Stimulated activated CD4-positive, alpha-beta T cell treated with anti-CD3 and anti-CD28 coated beads, Interleukin-4, amount 100 ng/mL, for 4 hours (primary cell): ENCODE results near the gene ACAD8.

ENCODE experiments used
- DNase-seq, 2 experiments: peaks; one replicate each; pipeline ENCODE4 v3.0.0-alpha.2; 2020

The ACAD8 gene

GRCh38 chr11:134253188-134253993, at the start of gene ACAD8, which contains the start of gene THYN1:
Gene ACAD8, plus strand, starts transcription at chr11:134253568. Its CDS starts 33 bp downstream, at chr11:134253601.
Gene THYN1, minus strand, starts transcription at chr11:134253352. Its CDS starts 470 bp downstream, at chr11:134252882.
- peak; percentile 89 to 97 for DNase-seq

DNA sequence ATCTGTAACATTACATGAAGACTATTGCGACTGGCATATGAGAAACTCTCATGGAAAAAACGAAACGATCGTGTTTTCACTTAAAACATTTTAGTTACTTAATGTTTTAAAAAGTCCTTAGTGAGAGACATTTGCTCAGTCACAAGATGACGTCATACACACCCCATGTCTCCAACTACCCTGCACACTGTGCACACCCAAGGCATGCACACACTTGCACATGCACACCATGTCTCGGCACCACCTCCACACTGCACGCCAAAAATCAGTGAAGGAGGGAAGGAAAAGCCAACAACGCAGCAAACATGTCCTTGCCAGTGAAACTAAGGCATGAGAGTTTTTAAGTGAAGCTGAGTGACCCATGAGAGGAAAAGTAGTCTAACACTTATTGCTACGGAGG, 47.6 kb upstream of the ACAD8 start:
- DNase-seq: no peak

DNA sequence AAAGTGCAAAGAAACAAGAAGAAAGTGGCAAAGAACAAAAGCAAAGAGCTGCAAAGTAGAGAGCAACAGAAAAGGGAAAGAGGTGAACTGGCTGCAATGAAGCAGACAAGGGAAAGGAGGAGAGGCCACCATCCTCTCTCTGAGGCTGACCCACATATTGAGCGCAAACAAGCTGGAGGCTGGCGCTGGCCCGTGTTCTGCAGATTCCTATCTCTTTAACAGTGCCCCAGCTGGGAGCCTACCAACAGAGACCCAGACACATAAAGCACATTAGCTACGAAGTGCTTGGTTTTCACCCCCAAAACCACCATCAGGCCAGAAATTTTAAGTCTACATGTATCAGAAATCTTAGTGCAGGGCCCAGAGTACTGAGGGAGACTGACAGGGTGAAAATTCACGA, 47.2 kb upstream of the ACAD8 start:
- no peak for DNase-seq

DNA sequence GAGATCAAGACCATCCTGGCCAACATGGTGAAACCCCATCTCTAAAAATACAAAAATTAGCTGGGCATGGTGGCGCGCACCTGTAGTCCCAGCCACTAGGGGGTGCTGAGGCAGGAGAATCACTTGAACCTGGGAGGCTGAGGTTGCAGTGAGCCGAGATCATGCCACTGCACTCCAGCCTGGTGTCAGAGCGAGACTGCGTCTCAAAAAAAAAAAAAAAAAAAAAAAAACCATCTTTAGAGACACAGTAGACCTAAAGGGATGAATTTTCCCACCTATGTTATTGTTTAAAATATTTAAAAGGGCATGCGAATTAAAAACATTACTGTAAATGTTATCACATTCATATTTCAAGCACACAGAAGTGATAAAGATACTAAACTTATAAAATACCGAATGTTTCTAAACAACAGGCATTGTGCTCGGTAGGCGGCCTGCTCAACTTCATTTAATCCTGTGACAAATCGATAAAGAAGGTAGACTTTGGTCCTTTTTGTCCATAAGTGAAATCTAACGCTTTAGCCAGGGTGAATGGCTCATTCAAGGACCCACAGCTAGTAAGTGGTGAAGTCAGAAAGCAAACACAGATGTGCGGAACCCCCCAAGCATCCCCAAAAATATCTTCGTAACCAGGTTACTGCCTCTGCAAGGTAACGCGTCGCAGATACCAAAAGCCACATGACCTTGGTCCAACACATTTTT, 45.7 kb upstream of the ACAD8 start:
- peak; percentile 39 to 51 for DNase-seq

- DNase-seq: no peak
Measured at GRCh38 chr11:134215836-134216235, 37.5 kb upstream of the ACAD8 start.

- DNase-seq: no peak
Measured at GRCh38 chr11:134216816-134217215, 36.6 kb upstream of the ACAD8 start.

DNA sequence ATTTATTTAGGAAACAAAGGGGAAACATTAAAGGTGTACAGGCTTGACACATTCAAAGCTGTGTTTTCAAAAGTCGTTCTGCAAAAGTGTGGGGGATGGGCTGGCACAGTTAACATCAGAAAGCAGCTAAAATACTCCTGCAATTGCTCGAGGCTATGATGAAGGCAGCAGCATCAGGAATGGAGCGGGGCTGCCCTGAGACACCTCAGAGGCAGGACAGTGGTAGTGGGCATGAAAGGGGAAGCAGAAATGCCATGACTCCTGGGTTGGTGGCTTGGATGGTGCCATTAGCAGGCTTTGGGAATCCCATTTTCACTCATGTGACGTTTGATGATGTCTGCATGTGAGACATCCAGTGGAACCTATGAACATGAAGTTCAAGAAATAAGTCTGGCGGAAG, 30.2 kb upstream of the ACAD8 start:
- DNase-seq: no peak

- DNase-seq: peak; percentile 94 to 96
Measured at GRCh38 chr11:134223836-134224709, 29.3 kb upstream of the ACAD8 start, which contains the start of the genes NCAPD3 and VPS26B. Gene NCAPD3, minus strand, starts transcription at chr11:134223967. Its CDS starts 41 bp downstream, at chr11:134223926. Gene VPS26B, plus strand, starts transcription at chr11:134224671. Its CDS starts 452 bp downstream, at chr11:134225123.

GRCh38 chr11:134224710-134225664, 28.4 kb upstream of the ACAD8 start:
- peak; percentile 54 to 55 for DNase-seq

GRCh38 chr11:134226806-134227325, 26.5 kb upstream of the ACAD8 start:
- DNase-seq: no peak

DNA sequence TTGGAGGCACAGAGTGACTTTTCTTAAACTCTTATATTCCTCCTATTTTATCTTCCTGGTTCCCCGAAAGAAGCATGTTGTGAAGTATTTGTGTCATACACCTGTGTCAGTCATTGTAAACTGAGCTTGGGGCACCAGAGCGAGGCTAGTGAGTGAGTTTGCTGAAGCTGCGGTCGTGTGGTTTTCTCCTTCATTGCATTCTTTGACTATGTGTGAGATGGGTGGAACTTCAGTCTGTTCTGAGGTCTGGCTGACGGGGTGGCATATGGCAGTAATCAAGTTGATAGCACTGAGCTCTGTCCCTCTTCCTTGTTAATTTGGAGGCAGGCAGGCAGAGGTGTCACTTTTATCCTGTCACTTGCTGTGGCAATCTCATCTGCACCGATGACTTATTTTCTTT, 24.7 kb upstream of the ACAD8 start:
- DNase-seq: no peak

DNA sequence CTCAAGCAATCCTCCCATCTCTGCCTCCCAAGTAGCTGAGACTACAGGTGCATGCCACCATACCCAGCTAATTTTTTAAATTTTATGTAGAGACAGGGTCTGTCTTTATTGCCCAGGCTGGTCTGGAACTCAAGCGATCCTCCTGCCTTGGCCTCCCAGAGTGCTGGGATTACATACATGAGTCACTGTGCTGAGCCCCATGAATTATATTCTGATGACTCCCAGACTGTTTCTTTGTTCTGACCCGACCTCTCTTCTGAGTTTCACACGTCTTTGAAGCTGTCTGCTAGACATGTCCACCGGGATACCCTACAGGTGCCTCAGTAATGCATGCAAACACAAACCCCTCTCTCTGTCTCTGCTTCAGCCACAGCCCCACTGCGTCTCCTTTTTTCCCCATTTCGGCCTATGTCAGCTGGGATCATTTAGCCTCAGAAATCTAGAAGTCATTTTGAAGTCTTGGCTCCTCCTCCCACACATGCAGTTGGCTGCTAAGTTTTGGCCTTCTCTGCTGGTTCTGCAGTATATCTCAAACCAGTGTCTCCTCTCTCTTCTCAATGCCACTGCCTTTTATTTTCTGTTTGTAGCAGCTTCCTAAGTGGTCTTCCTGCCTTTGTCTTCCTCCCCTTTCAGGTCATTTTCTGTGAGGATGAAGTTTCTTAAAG, 24.1 kb upstream of the ACAD8 start:
- DNase-seq: no peak

GRCh38 chr11:134230339-134230738, 23.0 kb upstream of the ACAD8 start:
- DNase-seq: no peak

- no peak for DNase-seq
Measured at GRCh38 chr11:134231958-134232659, 21.3 kb upstream of the ACAD8 start.

DNA sequence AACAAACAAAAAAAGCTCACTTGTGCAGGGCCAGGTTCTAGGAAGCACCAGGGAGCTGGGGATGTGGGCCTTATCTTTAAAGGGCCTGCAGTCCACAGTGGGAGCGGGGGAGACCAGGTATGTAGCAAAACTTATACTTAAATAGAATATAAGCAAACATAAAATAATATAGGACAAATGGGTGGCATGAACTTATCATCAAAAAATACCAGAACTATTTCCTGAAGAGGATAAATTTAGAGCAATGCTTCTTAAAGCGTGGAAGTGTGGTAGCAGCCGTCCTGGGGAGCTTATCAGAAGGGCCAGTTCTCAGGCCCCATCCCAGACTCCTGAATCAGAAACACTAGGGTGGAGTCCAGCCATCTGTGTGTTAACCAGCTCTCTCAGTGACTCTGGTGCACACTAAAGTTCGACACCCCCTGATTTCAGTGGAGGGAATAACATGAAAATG, 19.6 kb upstream of the ACAD8 start:
- DNase-seq: no peak

GRCh38 chr11:134235399-134235798, 18.0 kb upstream of the ACAD8 start:
- no peak for DNase-seq

- no peak for DNase-seq
Measured at GRCh38 chr11:134236834-134237556, 16.4 kb upstream of the ACAD8 start.

GRCh38 chr11:134237557-134237922, 15.8 kb upstream of the ACAD8 start:
- no peak for DNase-seq

- no peak for DNase-seq
Measured at GRCh38 chr11:134238956-134239355, 14.4 kb upstream of the ACAD8 start.
